GM21737 (cell line): ENCODE results near the gene PIGR.

Experiments used
- ATAC-seq: cut with Tn5 transposase; IDR thresholded peaks from one replicate; pipeline ENCODE4 v1.9.1; 2021; ENCODE audit warnings: mild to moderate bottlenecking, moderate library complexity; ENCODE audit not compliant: unreplicated experiment

Gene PIGR

GRCh38 chr1:206893380-206893779, 52.9 kb downstream of the PIGR start:
- no peak for ATAC-seq

DNA sequence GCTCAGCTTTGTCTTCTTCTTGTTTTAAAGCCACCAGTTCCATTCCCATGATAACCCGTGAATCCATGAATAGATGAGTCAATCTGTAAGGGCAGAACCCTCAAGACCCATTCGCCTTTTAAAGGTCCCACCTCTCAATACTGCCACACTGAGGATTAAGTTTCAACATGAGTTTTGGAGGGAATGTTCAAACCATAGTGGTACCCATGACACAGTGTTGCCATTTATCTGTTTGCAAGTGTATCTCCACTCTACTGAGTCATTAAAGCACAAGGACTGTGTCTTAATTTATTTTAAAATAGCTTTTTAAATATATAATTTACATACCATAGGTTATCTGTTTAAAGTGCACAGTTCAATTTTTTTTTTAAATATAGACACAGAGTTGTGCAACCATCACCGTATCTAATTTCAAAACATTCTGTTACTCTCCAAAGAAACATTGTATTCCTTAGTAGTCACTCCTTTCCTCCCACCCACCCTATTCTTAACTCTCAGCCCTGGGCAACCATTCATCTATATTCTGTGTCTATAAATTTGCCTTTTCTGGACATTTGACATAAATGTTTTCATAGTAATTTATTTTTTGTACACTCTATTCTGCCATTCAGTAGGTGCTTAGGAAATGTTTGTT, 53.8 kb downstream of the PIGR start:
- ATAC-seq, result no peak

GRCh38 chr1:206891412-206891811, 54.9 kb downstream of the PIGR start:
- no peak for ATAC-seq

- ATAC-seq, result no peak
Observed at GRCh38 chr1:206890125-206891060, 55.9 kb downstream of the PIGR start.

- ATAC-seq, result no peak
Observed at GRCh38 chr1:206887701-206888100, 58.6 kb downstream of the PIGR start.

DNA sequence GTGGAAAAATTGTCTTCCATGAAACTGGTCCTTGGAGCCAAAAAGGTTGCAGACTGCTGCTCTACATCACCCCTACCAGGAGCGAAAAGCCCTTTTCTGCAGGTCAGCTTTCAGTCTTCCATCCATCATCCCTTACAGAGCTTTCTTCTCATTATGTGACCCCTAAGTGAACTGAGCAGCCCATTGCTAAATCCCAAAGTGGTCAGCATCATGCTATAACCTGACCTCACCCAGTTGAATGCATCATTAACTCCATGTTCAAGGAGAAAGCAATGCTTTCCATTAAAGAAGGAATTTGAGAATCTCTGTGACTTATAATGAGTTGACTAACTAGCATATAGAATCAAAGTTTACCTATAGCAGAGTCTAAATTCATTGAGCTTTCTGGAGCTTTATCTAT, 59.4 kb downstream of the PIGR start:
- ATAC-seq, result no peak

DNA sequence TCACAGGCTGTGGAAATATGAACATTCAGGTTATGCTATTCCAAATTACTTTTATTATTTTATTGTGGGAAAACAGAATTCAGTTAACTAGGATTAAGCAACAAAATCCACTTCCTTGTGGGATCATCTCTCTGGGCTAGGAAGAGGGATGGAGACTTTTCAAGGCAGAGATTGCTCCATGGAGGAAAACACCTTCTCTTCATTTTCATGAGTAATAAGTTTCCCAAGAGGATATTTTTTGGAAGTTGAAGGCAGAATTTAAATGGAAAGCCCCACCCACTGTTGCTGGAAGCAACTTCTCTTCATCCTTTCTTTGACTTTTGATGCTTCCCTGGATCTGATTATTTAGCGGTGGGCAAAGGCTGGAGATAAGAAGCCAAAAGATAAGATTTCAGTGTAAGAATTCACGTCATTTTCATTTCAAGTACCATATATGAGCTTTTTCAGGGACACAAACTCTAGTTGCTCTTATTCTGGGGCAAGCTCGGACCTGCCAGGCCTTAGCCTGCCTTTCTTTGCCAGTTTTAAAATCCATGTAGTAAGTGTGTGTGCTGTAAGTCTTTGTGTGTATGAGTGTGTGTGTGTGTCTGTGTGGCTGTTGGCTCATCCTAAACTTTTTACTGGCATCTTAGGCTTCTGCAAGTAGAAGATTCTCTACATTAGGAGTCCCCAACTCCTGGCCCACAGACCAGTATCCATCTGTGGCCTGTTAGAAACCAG, 60.8 kb downstream of the PIGR start:
- no peak for ATAC-seq

DNA sequence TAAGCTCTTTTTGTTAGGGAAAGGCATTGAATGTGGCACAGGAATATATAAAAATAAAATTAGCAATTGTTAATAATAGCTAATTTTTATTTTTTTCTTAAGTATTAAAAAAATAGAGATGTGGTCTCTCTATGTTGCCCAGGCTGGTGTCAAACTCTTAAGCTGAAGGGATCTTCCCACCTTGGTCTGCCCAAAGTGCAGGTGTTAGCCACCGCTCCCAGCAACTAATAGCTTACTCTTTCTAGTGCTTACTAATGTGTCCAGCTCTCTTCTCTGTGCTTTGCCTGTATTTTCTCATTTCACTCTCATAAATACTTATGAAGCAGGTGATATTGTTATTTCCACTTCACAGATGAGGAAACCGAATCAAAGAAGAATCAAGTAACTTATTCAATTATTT, 62.4 kb downstream of the PIGR start:
- ATAC-seq, result no peak

GRCh38 chr1:206883160-206883559, 63.1 kb downstream of the PIGR start:
- ATAC-seq, result no peak

GRCh38 chr1:206882555-206882954, 63.7 kb downstream of the PIGR start:
- ATAC-seq, result no peak

DNA sequence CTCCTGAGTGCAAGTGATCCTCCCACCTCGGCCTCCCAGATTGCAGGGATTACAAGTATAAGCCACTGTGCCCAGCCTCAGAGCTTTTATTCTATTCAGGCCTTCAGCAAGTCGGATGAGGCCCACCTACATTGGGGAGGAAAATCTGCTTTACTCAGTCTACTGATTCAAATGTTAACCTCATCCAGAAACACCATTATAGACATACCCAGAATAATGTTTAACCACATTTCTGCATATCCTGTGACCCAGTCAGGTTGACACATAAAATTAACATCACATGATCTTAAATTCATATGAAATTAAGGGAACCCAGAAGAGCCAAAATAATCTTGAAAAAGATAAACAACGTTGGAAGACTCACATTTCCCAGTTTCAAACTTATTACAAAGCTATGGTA, 66.0 kb downstream of the PIGR start:
- no peak for ATAC-seq
